Ishikawa (cell line): ENCODE results near the gene ATP2B1.

Experiments
- CEBPB ChIP-seq: IDR thresholded peaks from 2 replicates; pipeline ENCODE4 v1.6.1; 2012
- CREB1 ChIP-seq: IDR thresholded peaks from 2 replicates; pipeline ENCODE4 v1.6.1; 2012; ENCODE audit warnings: low read depth
- EGR1 ChIP-seq: IDR thresholded peaks from 2 replicates; pipeline ENCODE4 v1.6.1; 2012
- EP300 ChIP-seq: IDR thresholded peaks from 2 replicates; pipeline ENCODE4 v1.6.1; 2012; ENCODE audit warnings: borderline replicate concordance
- FOXM1 ChIP-seq: IDR thresholded peaks from 2 replicates; pipeline ENCODE4 v1.6.1; 2012; ENCODE audit warnings: low read depth, borderline replicate concordance
- NFIC ChIP-seq: IDR thresholded peaks from 2 replicates; pipeline ENCODE4 v1.6.1; 2012
- RAD21 ChIP-seq: IDR thresholded peaks from 2 replicates; pipeline ENCODE4 v1.6.1; 2012; ENCODE audit warnings: low read depth
- REST ChIP-seq: IDR thresholded peaks from 2 replicates; pipeline ENCODE4 v1.6.1; 2012; ENCODE audit warnings: low read depth, mild to moderate bottlenecking
- TAF1 ChIP-seq: IDR thresholded peaks from 2 replicates; pipeline ENCODE4 v1.6.1; 2012; ENCODE audit warnings: low read depth, mild to moderate bottlenecking
- TCF12 ChIP-seq: IDR thresholded peaks from 2 replicates; pipeline ENCODE4 v1.6.1; 2012; ENCODE audit warnings: low read depth
- TEAD4 ChIP-seq: IDR thresholded peaks from 2 replicates; pipeline ENCODE4 v1.6.1; 2012
- YY1 ChIP-seq: IDR thresholded peaks from 2 replicates; pipeline ENCODE4 v1.6.1; 2012; ENCODE audit warnings: low read depth
- ZBTB7A ChIP-seq: IDR thresholded peaks from 2 replicates; pipeline ENCODE4 v1.6.1; 2012; ENCODE audit warnings: low read depth
- TF ChIP-seq, protein P1 (sequence below): IDR thresholded peaks from 2 replicates; pipeline ENCODE4 v1.6.1; 2012

The ATP2B1 gene

GRCh38 chr12:89636052-89636775, 72.4 kb downstream of the ATP2B1 start:
- no peak for TF ChIP-seq EP300
- TF ChIP-seq, protein P1, sequence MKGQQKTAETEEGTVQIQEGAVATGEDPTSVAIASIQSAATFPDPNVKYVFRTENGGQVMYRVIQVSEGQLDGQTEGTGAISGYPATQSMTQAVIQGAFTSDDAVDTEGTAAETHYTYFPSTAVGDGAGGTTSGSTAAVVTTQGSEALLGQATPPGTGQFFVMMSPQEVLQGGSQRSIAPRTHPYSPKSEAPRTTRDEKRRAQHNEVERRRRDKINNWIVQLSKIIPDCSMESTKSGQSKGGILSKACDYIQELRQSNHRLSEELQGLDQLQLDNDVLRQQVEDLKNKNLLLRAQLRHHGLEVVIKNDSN, result no peak
- no peak for TF ChIP-seq CEBPB
- no peak for TF ChIP-seq EGR1
- TF ChIP-seq FOXM1, result no peak
- no peak for TF ChIP-seq REST
- no peak for TF ChIP-seq TEAD4
- TF ChIP-seq TAF1, result no peak
- no peak for TF ChIP-seq TCF12
- TF ChIP-seq ZBTB7A, result no peak
- TF ChIP-seq CREB1, result no peak

- TF ChIP-seq TEAD4 (no peak), CEBPB (no peak)
Measured at GRCh38 chr12:89634508-89634907, 74.1 kb downstream of the ATP2B1 start.

- TF ChIP-seq TEAD4 (no peak), ZBTB7A (no peak), TAF1 (no peak)
- TF ChIP-seq, protein P1, result no peak
Measured at GRCh38 chr12:89632778-89633177, 75.9 kb downstream of the ATP2B1 start.

DNA sequence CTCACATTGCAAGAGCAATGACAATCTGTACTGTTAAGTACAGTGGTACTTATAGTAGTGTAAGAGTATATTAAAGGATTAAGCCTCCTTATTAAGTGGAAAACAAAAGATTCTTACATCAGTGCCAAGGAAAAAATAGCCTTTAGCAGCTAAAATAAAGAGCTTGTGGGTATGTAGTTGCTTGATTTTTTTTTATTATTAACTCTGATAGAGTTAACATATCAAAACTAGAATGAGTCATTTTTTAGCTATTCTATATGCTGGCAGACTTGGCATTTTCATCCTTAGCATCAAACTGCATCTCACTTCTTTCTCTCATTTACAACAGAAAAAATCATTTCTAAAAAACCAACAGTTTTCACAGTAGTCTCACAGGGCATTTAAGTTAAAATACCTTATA, 86.5 kb downstream of the ATP2B1 start:
- no peak for TF ChIP-seq REST
- no peak for TF ChIP-seq TEAD4
- TF ChIP-seq FOXM1, result no peak
- no peak for TF ChIP-seq RAD21
- TF ChIP-seq, protein P1, result no peak
- no peak for TF ChIP-seq EGR1
- TF ChIP-seq TCF12, result no peak
- TF ChIP-seq CEBPB, result no peak
- no peak for TF ChIP-seq TAF1
- TF ChIP-seq YY1, result no peak
- TF ChIP-seq CREB1, result no peak

- TF ChIP-seq CREB1, result no peak
- TF ChIP-seq REST, result no peak
- no peak for TF ChIP-seq ZBTB7A
- no peak for TF ChIP-seq TCF12
- TF ChIP-seq NFIC, result no peak
- no peak for TF ChIP-seq YY1
Measured at GRCh38 chr12:89621521-89621920, 87.1 kb downstream of the ATP2B1 start.
